SU-DHL-6 (cell line): Measurements from ENCODE around the gene TRIOBP.

ENCODE experiments used
- H2AFZ ChIP-seq: fragments of 200-600 bp; sonication (generic); 2 replicates; pipeline ENCODE4 v1.6.1; 2014; ENCODE audit warnings: low read depth, mild to moderate bottlenecking, moderate library complexity, mixed read lengths, antibody characterized with exemption, low read length; ENCODE audit not compliant: severe bottlenecking
- H3F3A ChIP-seq: fragments of 200-600 bp; shearing (Covaris generic); 2 replicates; pipeline ENCODE4 v1.6.0; 2016; ENCODE audit warnings: antibody characterized with exemption, mild to moderate bottlenecking; ENCODE audit not compliant: insufficient read depth
- H3K27ac ChIP-seq: fragments of 200-600 bp; sonication (generic); 2 replicates; pipeline ENCODE4 v1.5.1; 2016; ENCODE audit warnings: low read depth, mild to moderate bottlenecking, low read length, moderate library complexity, mixed read lengths
- H3K27me3 ChIP-seq: fragments of 200-600 bp; sonication (generic), shearing (Covaris generic); 2 replicates; pipeline ENCODE4 v1.6.0; 2014; ENCODE audit warnings: mild to moderate bottlenecking, low read length
- H3K36me3 ChIP-seq: fragments of 200-600 bp; sonication (generic); 2 replicates; pipeline ENCODE4 v1.6.1; 2014; ENCODE audit warnings: mild to moderate bottlenecking, low read length, mixed read lengths
- H3K4me2 ChIP-seq: fragments of 300-600, 200-600 bp; shearing (Covaris generic), sonication (generic); 2 replicates; pipeline ENCODE4 v1.6.0; 2014; ENCODE audit warnings: low read length, low read depth, mild to moderate bottlenecking; ENCODE audit not compliant: poor library complexity, severe bottlenecking
- H3K4me3 ChIP-seq: fragments of 200-600 bp; sonication (generic); 2 replicates; pipeline ENCODE4 v1.5.1; 2014; ENCODE audit warnings: antibody characterized with exemption, low read length, mild to moderate bottlenecking, mixed read lengths; ENCODE audit not compliant: insufficient read depth, poor library complexity, severe bottlenecking
- H3K79me2 ChIP-seq: fragments of 200-600 bp; sonication (generic); 2 replicates; pipeline ENCODE4 v1.6.1; 2014; ENCODE audit warnings: mild to moderate bottlenecking, low read length, moderate library complexity; ENCODE audit not compliant: insufficient read depth
- H3K9ac ChIP-seq: fragments of 200-600 bp; sonication (generic); 2 replicates; pipeline ENCODE4 v1.7.0; 2014; ENCODE audit warnings: mild to moderate bottlenecking, low read length
- H3K9me2 ChIP-seq: fragments of 200-600 bp; sonication (generic); replicated peaks from 2 replicates; pipeline ENCODE4 v1.6.1; 2014; ENCODE audit warnings: low read length; ENCODE audit not compliant: insufficient read depth
- H3K9me3 ChIP-seq: fragments of 200-600 bp; sonication (generic); 2 replicates; pipeline ENCODE4 v1.6.1; 2014; ENCODE audit warnings: low read length, mixed read lengths; ENCODE audit not compliant: insufficient read depth
- H4K20me1 ChIP-seq: fragments of 200-600 bp; sonication (generic); 2 replicates; pipeline ENCODE4 v1.6.1; 2014; ENCODE audit warnings: low read depth, mild to moderate bottlenecking, antibody characterized with exemption, low read length, moderate library complexity, mixed read lengths
- CTCF ChIP-seq: fragments of 200-600 bp; sonication (generic); IDR thresholded peaks from one replicate; pipeline ENCODE4 v1.5.1; 2017; ENCODE audit warnings: antibody characterized with exemption, mild to moderate bottlenecking, low read length, moderate library complexity; ENCODE audit not compliant: insufficient read depth, poor library complexity, severe bottlenecking
- EZH2phosphoT487 ChIP-seq: fragments of 200-600 bp; sonication (generic), shearing (Covaris generic); conservative IDR thresholded peaks from 2 replicates; pipeline ENCODE4 v1.6.1; 2018; ENCODE audit warnings: mild to moderate bottlenecking, antibody characterized with exemption, low read length, moderate library complexity, mixed read lengths

Gene TRIOBP

DNA sequence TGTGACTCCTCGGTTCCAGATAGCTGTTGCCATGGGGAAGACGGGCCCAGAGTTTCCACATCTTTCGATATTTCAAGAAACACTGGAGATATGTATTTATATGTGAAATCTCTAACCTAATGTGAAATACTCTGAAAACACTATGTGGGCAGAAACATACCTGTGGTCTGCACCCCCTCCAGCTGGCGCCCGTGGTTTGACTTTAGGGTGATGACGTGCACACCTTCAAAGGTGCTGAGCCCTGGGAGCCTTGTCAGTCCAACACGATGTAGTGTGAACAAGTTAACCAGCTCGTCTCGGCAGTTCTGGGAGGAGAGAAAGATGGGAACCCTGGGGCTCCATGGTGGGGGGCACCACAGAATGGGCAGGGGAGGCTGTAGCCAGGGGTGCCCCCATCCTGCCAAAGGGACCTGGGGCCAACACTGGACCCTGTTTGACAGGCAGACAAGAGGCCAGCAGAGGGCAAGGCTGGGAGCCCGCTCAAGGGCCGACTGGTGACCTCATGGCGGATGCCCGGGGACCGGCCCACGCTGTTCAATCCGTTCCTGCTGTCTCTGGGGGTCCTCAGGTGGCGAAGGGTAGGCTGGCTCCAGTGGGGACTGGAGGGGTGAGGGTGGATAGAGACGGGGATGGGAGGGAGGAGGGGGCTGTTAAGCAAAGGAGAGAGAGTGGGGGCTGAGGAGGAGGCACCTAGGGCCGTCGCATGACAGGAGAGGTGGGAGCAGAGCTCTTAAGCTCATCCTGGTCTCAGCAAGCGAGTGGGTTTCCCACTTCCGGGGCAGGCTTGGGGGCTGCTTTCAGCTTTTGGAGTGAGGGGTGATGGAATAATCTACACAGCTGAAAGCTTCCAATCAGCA lies 43.8 kb downstream of the TRIOBP start:
- H3K4me2 ChIP-seq, result no peak overlapping the region
- no peaks in the 10 kb centered on the region for H4K20me1 ChIP-seq
- no peaks in the 10 kb centered on the region for H3K9me2 ChIP-seq
- H3K27ac ChIP-seq, result no peak overlapping the region
- TF ChIP-seq EZH2phosphoT487 (no peak), CTCF (no peak)
- no peaks in the 10 kb centered on the region; the same call in 1 of the 2 replicates for H3F3A ChIP-seq
- H3K9me3 ChIP-seq, result no peaks in the 10 kb centered on the region
- no peak overlapping the region for H3K9ac ChIP-seq
- no peaks in the 10 kb centered on the region for H3K79me2 ChIP-seq
- H3K36me3 ChIP-seq, result no peaks in the 10 kb centered on the region
- H3K4me3 ChIP-seq, result no peak overlapping the region
- H3K27me3 ChIP-seq, result no peaks in the 10 kb centered on the region
- H2AFZ ChIP-seq, result no peak overlapping the region

DNA sequence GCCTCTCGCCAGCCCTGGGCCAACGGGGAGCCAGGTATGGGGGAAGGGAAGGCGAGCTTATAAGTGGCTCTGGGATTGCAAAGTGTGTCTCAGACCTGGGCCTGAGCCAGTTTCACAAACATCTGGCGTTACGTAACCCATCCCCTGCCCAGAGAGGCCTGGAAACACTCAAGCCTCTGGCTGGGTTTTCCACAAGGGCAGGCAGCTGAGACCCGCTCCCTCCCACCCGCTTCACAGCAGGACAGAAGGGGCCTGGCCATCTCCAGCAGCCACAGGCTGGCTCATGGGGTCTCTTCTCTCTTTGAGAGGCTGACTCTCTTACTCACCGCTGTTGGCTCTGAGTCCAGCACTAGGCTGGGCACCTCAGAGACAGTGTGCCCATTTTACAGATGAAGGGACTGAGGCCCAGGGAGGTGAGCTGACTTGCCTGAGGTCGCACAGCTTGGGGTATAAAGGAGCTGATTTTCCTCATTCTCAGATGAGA lies 44.5 kb downstream of the TRIOBP start:
- H3K79me2 ChIP-seq, result peaks cover 1% of the 10 kb centered on the region; the same call in 1 of the 2 replicates
- no peaks in the 10 kb centered on the region for H3K9me3 ChIP-seq
- no peak overlapping the region for H3K27ac ChIP-seq
- no peak overlapping the region for H2AFZ ChIP-seq
- no peak overlapping the region for H3K4me3 ChIP-seq
- H4K20me1 ChIP-seq, result no peaks in the 10 kb centered on the region
- H3K27me3 ChIP-seq, result no peaks in the 10 kb centered on the region
- no peaks in the 10 kb centered on the region; the same call in 1 of the 2 replicates for H3F3A ChIP-seq
- H3K9me2 ChIP-seq, result no peaks in the 10 kb centered on the region
- H3K36me3 ChIP-seq, result no peaks in the 10 kb centered on the region
- no peak overlapping the region for H3K4me2 ChIP-seq
- H3K9ac ChIP-seq, result no peak overlapping the region
- TF ChIP-seq CTCF, result no peak

DNA sequence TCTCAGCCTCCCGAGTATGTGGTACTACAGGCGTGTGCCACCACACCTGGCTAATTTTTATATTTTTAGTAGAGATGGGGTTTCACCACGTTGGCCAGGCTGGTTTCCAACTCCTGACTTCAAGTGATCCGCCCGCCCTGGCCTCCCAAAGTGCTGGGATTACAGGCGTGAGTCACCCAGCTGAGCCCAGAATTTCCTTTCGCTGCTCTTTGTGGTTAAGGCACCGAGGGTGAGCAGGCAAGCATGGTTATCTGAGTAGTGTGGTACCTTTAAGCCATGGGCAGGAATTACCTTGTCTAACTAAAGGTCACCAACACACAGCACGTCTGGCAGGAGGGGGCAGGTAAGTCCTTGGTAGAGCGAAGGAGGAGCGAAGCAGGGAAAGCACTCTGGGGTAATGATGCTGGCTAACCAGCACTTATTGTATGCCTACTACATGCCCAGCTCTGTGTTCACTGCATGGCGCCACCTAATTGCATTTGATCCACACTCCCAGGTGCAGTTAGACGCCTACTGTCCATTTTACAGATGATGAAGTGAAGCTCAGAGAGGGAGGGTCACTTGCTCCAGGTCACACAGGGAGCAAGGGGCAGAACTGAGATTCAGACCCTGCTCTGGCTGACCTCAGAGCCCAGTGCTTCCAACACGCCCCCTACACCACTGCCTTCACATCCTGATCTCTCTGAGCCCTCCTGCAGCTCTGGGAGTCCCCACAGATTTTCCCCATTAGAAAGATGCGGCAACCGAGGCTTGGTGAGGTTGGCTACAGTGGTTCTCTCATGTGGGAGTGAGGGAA lies 45.7 kb downstream of the TRIOBP start:
- Histone ChIP-seq H3K9me2 (no peaks in the 10 kb centered on the region), H2AFZ (no peak overlapping the region), H3K79me2 (peaks cover 13% of the 10 kb centered on the region), H3K9me3 (no peaks in the 10 kb centered on the region), H3K4me2 (no peak overlapping the region), H4K20me1 (no peaks in the 10 kb centered on the region), H3F3A (no peaks in the 10 kb centered on the region; the same call in 1 of the 2 replicates), H3K27me3 (no peaks in the 10 kb centered on the region), H3K4me3 (no peak overlapping the region), H3K27ac (no peak overlapping the region), H3K9ac (no peak overlapping the region), H3K36me3 (no peaks in the 10 kb centered on the region)
- TF ChIP-seq EZH2phosphoT487 (no peak), CTCF (no peak)
